ENCODE results near the gene CCNT1.
"Not testable (repeated sequence)": the region's sequence is repeated elsewhere in the genome, so short reads cannot be mapped to it uniquely, and the experiment has no call there.

The CCNT1 gene

GRCh38 chr12:48641752-48642555, 74.6 kb downstream of the CCNT1 start:
- not testable (repeated sequence) for DNase-seq (ENCODE audit: low read depth, low spot score)

- DNase-seq (ENCODE audit: low read depth, low spot score), result no peak
These were observed 75.7 kb downstream of the CCNT1 start for GRCh38 chr12:48640854-48641253.

- DNase-seq (ENCODE audit: low read depth, low spot score), result no peak
These were observed 76.1 kb downstream of the CCNT1 start for GRCh38 chr12:48640428-48640827.
